ENCODE measurements around the gene MSL1. TPM values are rescaled to one million over a fixed set of nuclear protein-coding genes. Genes with fewer than 3 reads are reported as not detected.

Gene MSL1
- total and polyA plus RNA-seq, 2 of the 13 experiments (the other 11 are each of a cell fraction or from before 2014, with no cell fraction given): 63.8 to 88.5 TPM

GRCh38 chr17:40100669-40101366 is 21.0 kb upstream of the MSL1 start (continued):
- peak; percentile 74; the same call in 1 of the 2 replicates for TF ChIP-seq ZNF317 (CRISPR knock-in tag; IDR thresholded peaks at IDR 0.05)
- peak; percentile 82 for TF ChIP-seq ZNF574 (CRISPR knock-in tag; IDR thresholded peaks at IDR 0.05)
- 0 out of 2 replicates have a peak, but pooled peaks have one; percentile 73 for TF ChIP-seq ZNF12 (CRISPR knock-in tag; IDR thresholded peaks at IDR 0.05)
- peak; percentile 81; the same call in 1 of the 2 replicates for TF ChIP-seq JDP2 (CRISPR knock-in tag; IDR thresholded peaks at IDR 0.05; ENCODE audit: borderline replicate concordance)
- TF ChIP-seq MLX (CRISPR knock-in tag; IDR thresholded peaks at IDR 0.05): peak; percentile 98
- TF ChIP-seq IKZF5 (CRISPR knock-in tag; IDR thresholded peaks at IDR 0.05): peak; percentile 78
- TF ChIP-seq SKIL (CRISPR knock-in tag; IDR thresholded peaks at IDR 0.05; ENCODE audit: borderline replicate concordance): peak; percentile 98
- 0 out of 2 replicates have a peak, but pooled peaks have one; percentile 62 for TF ChIP-seq ZBTB14 (CRISPR knock-in tag; IDR thresholded peaks at IDR 0.05)
- peak; percentile 56; the same call in 1 of the 2 replicates for TF ChIP-seq RFXANK (CRISPR knock-in tag; IDR thresholded peaks at IDR 0.05)
- TF ChIP-seq UBTF (CRISPR knock-in tag; IDR thresholded peaks at IDR 0.05): no peak; the same call in none of the 2 replicates
- peak; percentile 84 for TF ChIP-seq ZFX (CRISPR knock-in tag; IDR thresholded peaks at IDR 0.05; ENCODE audit: low read depth)
